Lower lobe of right lung (tissue), 2 donors: Measurements from ENCODE around the gene TEN1. TPM values are rescaled to one million over a fixed set of nuclear protein-coding genes. Genes with fewer than 3 reads are reported as not detected.
A peak's percentile ranks its signal among the peaks of the same experiment; 100 is the strongest.

Source experiments
- ATAC-seq, 2 donors: fragments of 200-7000 bp; cut with Tn5 transposase; one replicate each; pipeline ENCODE4 v1.9.1; 2020 to 2022; ENCODE audit warnings: mild to moderate bottlenecking in 2 of 2, moderate library complexity in 2 of 2
- DNase-seq: peaks from one replicate; pipeline ENCODE4 v3.0.0-alpha.2; 2020
- H3K27ac ChIP-seq: fragments of 200-600 bp; one replicate; pipeline ENCODE4 v1.8.0; 2022
- H3K27me3 ChIP-seq: fragments of 200-600 bp; one replicate; pipeline ENCODE4 v1.8.0; 2022; ENCODE audit warnings: low read depth
- H3K36me3 ChIP-seq: fragments of 200-600 bp; one replicate; pipeline ENCODE4 v1.8.0; 2022; ENCODE audit warnings: mild to moderate bottlenecking
- H3K4me1 ChIP-seq: fragments of 200-600 bp; one replicate; pipeline ENCODE4 v1.8.0; 2022
- H3K4me3 ChIP-seq: fragments of 200-600 bp; one replicate; pipeline ENCODE4 v1.8.0; 2022; ENCODE audit warnings: mild to moderate bottlenecking
- H3K9me3 ChIP-seq: fragments of 200-600 bp; one replicate; pipeline ENCODE4 v1.8.0; 2022
- intact Hi-C: fragments of 100-400 bp; cut with DNase I; formaldehyde crosslinking; loops from one replicate; pipeline ENCODE4 v1.11.0; 2022
- total RNA-seq: library from RNA; stranded (reverse); fragmentation: NEBNext Ultra II Directional; extraction: Animal tissue kit (Norgen Biotek cat#: 25700); gene quantifications from one replicate; pipeline ENCODE4 v1.2.1, GENCODE V29; 2021
- TF ChIP-seq, protein P1 (sequence below): fragments of 200-600 bp; IDR thresholded peaks from one replicate; pipeline ENCODE4 v1.8.0; 2022; ENCODE audit warnings: antibody characterized with exemption, mild to moderate bottlenecking
- donor health status: DM: no; HTN: yes; CAD: no; lungs with severe emphysema.

The TEN1 gene
- total RNA-seq, 1 donor from 2014 or later: 14.6 TPM

DNA sequence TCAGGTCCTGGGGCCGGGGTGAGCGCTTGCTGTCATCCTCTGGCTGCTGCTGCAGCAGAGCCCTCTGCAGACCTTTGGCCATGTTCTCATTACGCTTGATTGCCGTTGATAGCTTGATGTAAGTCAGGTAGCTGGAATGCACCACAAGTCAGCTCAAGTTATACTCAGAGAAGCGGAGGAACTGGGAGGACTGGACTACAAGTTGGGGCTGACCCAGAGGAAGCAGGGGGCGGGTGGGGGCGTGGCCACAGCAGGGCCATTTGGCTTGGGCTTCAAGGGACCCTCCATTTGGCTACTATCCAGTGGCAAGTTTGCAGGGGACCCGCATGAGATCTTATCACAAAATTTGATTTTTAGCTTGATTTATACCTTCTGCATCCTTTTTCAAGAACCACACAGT lies 67.0 kb downstream of the TEN1 start:
- DNase-seq: no peak
- intact Hi-C loops: no loop called here
- H3K36me3 ChIP-seq: peaks cover 100% of the 10 kb centered on the region

GRCh38 chr17:76048025-76048605 lies 69.1 kb downstream of the TEN1 start:
- peaks cover 29% of the 10 kb centered on the region for H3K4me1 ChIP-seq
- ATAC-seq: no peak
- no peaks in the 10 kb centered on the region for H3K27me3 ChIP-seq
- no peak overlapping the region for H3K27ac ChIP-seq
- peaks cover 99% of the 10 kb centered on the region for H3K36me3 ChIP-seq
- intact Hi-C loops: no loop called here
- TF ChIP-seq, protein P1, sequence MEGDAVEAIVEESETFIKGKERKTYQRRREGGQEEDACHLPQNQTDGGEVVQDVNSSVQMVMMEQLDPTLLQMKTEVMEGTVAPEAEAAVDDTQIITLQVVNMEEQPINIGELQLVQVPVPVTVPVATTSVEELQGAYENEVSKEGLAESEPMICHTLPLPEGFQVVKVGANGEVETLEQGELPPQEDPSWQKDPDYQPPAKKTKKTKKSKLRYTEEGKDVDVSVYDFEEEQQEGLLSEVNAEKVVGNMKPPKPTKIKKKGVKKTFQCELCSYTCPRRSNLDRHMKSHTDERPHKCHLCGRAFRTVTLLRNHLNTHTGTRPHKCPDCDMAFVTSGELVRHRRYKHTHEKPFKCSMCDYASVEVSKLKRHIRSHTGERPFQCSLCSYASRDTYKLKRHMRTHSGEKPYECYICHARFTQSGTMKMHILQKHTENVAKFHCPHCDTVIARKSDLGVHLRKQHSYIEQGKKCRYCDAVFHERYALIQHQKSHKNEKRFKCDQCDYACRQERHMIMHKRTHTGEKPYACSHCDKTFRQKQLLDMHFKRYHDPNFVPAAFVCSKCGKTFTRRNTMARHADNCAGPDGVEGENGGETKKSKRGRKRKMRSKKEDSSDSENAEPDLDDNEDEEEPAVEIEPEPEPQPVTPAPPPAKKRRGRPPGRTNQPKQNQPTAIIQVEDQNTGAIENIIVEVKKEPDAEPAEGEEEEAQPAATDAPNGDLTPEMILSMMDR: no peak
- no peaks in the 10 kb centered on the region for H3K9me3 ChIP-seq
- no peak for DNase-seq
- H3K4me3 ChIP-seq: no peak overlapping the region

More for the DNA sequence above, 67.0 kb downstream of the TEN1 start:
- peaks cover 24% of the 10 kb centered on the region for H3K4me1 ChIP-seq
- no peaks in the 10 kb centered on the region for H3K27me3 ChIP-seq
- ATAC-seq: no peak
- H3K9me3 ChIP-seq: no peaks in the 10 kb centered on the region
- no peak overlapping the region for H3K4me3 ChIP-seq
- no peak overlapping the region for H3K27ac ChIP-seq
- TF ChIP-seq, protein P1: no peak

- Histone ChIP-seq H3K4me1 (peaks cover 29% of the 10 kb centered on the region), H3K36me3 (peaks cover 99% of the 10 kb centered on the region), H3K27me3 (no peaks in the 10 kb centered on the region), H3K27ac (no peak overlapping the region), H3K4me3 (no peak overlapping the region), H3K9me3 (no peaks in the 10 kb centered on the region)
- DNase-seq (no peak), ATAC-seq (no peak)
- TF ChIP-seq, protein P1: no peak
- intact Hi-C loops: no loop called here
Measured at GRCh38 chr17:76048711-76049110, 69.7 kb downstream of the TEN1 start.

GRCh38 chr17:76049239-76049638 lies 70.2 kb downstream of the TEN1 start:
- no peaks in the 10 kb centered on the region for H3K9me3 ChIP-seq
- H3K36me3 ChIP-seq: peaks cover 99% of the 10 kb centered on the region
- H3K27me3 ChIP-seq: no peaks in the 10 kb centered on the region
- H3K4me1 ChIP-seq: peaks cover 29% of the 10 kb centered on the region
- peak overlapping the region; percentile 75 for H3K27ac ChIP-seq
- TF ChIP-seq, protein P1: no peak
- intact Hi-C loops: no loop called here
- H3K4me3 ChIP-seq: no peak overlapping the region
- DNase-seq (no peak), ATAC-seq (no peak)

DNA sequence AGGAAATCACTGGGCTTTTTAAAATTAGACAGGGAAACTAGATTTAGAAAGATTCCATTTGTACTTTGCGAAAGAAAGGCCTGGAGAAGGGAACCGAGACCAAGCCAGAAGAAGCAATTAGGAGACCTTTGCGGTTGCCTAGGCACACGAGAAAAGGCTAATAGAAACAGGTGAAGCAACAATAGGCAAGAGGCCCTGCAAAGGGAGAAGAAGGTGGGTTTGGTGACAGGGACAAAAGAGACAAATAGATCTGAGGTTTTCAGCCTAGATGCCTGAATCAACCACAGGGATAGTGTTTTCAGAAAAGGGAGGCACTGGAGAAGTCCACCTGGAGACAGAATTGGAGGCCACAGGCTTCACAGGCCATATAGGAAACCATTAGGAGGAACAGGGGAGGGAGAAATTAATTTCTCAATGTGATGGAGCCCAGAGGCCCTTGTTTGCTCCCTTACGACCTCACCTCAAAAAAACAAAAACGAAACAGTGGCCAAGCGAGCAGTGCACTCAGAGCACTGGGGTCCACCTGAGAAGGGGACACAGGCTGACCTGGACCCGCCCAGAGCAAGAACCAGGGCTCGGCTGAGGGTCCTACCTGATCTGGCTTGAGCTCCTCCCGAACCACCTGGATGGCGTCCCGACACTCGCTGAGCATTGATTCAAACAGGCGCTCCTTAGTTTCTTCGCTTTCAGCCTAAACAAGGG lies 70.9 kb downstream of the TEN1 start:
- H3K36me3 ChIP-seq: peaks cover 99% of the 10 kb centered on the region
- TF ChIP-seq, protein P1: no peak
- no peaks in the 10 kb centered on the region for H3K9me3 ChIP-seq
- no peak for ATAC-seq
- intact Hi-C loops: no loop called here
- no peaks in the 10 kb centered on the region for H3K27me3 ChIP-seq
- no peak overlapping the region for H3K4me3 ChIP-seq
- H3K4me1 ChIP-seq: peaks cover 35% of the 10 kb centered on the region
- DNase-seq: no peak
- peak overlapping the region; percentile 75 for H3K27ac ChIP-seq

Other genes starting within 250 kb of the TEN1 start
- 34.0 TPM for gene GALK1, start 214.0 kb upstream of the TEN1 start, total RNA-seq
- 31.1 TPM for gene UNK, start 194.4 kb upstream of the TEN1 start, total RNA-seq
- 118 TPM for gene UNC13D, start 134.8 kb upstream of the TEN1 start, total RNA-seq
- gene WBP2, start 123.9 kb upstream of the TEN1 start, total RNA-seq: 145 TPM
- gene TRIM47, start 100.7 kb upstream of the TEN1 start, total RNA-seq: 21.0 TPM
- gene TRIM65, start 82.3 kb upstream of the TEN1 start, total RNA-seq: 32.4 TPM
- gene MRPL38, start 74.4 kb upstream of the TEN1 start, total RNA-seq: 68.9 TPM
- gene FBF1, start 38.2 kb upstream of the TEN1 start, total RNA-seq: 13.1 TPM
- gene ACOX1, start 74 bp upstream of the TEN1 start, total RNA-seq: 67.1 TPM
- 8.4 TPM for gene CDK3, start 21.6 kb downstream of the TEN1 start, total RNA-seq
- gene EVPL, start 48.1 kb downstream of the TEN1 start, total RNA-seq: 36.8 TPM
- 65.0 TPM for gene SRP68, start 93.3 kb downstream of the TEN1 start, total RNA-seq
- not detected for gene GALR2, start 95.5 kb downstream of the TEN1 start, total RNA-seq
- not detected for gene ZACN, start 99.9 kb downstream of the TEN1 start, total RNA-seq
- gene EXOC7, start 124.5 kb downstream of the TEN1 start, total RNA-seq: 118 TPM
- 21.5 TPM for gene FOXJ1, start 162.0 kb downstream of the TEN1 start, total RNA-seq